G401 (cell line): ENCODE data around the gene DEPDC1B. TPM values are rescaled to one million over a fixed set of nuclear protein-coding genes. Genes with fewer than 3 reads are reported as not detected.
"Not testable (repeated sequence)": the region's sequence is repeated elsewhere in the genome, so short reads cannot be mapped to it uniquely, and the experiment has no call there.

ENCODE experiments used
- DNase-seq: peaks from one replicate; pipeline ENCODE4 v3.0.0-alpha.2; 2015; ENCODE audit warnings: low spot score
- in situ Hi-C: cut with HindIII; loops from 2 replicates; pipeline ENCODE4 v1.10.0; 2016; ENCODE audit warnings: low sequenced_read_pairs, mixed read lengths
- total RNA-seq: library from RNA; depleted of rRNA; stranded (reverse); fragments of >200 nt; shearing (Covaris generic); gene quantifications from 2 replicates; pipeline ENCODE4 v1.2.3, GENCODE V29; 2014

DEPDC1B gene
- total RNA-seq, 1 experiment from 2014 or later = 223 TPM

DNA sequence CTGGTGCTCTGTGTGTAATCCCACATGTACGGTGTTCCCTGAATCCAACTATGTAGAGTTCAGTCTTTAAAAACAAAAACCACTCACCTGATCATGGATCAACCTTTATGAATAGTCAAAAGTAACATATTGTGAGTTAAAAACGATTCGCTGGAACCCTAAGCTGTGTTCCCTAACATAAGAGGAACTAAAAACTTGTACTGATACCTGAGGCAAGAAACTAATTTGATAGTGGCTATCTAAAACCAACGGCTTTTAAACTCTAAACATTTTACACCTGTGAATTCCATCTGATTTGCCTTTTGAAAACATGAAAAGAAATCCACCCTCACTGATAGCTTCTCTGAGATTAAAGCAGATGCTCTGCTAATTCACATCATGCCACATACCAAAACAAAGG lies 101.5 kb downstream of the DEPDC1B start:
- no peak for DNase-seq
- in situ Hi-C loops = no loop called here

DNA sequence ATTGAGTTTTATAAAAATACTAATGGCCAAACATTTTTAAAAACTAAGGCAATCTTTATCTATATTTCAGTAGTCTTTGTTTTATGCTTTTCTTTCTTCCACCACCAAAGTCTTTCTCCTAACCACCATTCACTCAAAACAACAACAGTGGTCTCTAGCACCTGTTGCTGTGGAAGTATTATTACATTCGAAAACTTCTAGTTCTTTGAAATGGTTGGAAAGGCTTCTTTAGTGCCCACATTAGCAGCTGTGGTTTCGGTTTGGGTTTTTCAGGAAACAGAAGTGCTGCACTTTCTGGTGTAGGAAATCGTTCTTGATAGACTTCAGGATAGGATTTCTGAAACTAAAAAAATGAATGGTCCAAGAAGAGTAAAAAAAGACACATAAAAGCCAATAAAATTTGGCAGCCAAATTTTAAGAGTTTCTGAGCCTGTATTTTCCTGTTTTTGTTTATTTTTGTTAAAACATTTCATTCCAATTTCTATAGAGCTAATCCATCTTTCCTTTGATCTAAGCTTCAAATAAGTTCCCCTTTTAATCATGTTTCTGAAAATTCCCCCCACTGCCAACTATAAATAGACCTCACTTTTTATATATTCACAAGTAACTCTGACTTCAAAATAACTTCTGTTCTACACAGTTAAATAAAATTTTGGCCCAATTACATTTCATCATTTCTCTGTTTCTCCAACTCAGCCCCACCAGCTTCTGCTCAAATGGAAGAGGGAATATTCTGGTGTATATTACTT lies 102.2 kb downstream of the DEPDC1B start:
- DNase-seq = no peak
- in situ Hi-C loops = no loop called here

DNA sequence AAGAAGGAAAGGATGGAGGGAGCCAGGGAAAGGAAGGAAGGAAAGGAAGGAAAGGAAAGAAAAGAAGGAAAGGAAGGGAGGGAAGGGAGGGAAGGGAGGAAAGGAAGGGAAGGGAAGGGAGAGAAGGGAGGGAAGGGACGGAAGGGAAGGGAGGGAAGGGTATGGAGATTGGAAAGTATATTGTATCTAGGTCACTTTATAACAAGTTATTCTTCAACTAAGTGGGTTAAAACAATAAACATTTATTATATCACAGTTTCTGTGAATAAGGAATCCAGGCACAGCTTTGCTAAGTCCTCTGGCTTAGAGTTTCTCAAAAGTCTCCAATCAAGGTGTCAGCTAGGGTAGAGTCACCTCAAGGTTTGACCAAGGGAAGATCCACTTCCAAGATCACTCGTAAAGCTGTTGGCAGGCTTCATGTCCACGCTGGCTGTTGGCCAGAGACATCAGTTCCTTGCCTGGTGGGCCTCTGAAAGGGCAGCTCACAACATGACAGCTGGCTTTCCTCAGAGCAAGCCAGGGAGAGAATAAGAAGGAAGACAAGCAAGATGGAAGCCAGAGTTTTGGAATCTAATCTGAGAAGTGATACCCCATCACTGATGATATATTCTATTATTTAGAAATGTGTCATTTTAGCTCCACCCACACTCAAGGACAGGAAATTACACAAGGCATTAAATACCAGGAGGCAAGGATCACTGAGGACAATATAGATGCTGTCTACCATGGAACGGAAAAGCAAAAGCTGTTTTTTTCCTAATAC lies 105.1 kb downstream of the DEPDC1B start:
- in situ Hi-C loops = no loop called here
- DNase-seq = no peak

DNA sequence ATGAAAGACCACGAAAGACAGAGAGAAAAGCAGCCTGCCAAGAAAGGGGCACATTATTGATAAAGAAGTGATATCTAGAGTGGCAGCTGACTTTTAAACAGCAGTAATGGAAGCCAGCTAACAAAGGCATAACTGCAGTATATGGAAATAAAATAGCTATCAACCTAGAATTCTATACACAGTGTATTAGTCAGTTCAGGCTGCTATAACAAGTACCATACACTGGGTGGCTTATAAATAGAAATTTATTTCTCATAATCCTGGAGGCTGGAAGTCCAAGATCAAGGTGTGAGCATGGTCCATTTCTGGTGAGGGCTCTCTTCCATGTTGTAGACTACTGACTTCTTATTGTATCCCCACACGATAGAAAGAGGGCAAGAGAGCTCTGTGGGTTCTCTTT lies 109.8 kb downstream of the DEPDC1B start:
- in situ Hi-C loops = no loop called here
- DNase-seq = no peak

DNA sequence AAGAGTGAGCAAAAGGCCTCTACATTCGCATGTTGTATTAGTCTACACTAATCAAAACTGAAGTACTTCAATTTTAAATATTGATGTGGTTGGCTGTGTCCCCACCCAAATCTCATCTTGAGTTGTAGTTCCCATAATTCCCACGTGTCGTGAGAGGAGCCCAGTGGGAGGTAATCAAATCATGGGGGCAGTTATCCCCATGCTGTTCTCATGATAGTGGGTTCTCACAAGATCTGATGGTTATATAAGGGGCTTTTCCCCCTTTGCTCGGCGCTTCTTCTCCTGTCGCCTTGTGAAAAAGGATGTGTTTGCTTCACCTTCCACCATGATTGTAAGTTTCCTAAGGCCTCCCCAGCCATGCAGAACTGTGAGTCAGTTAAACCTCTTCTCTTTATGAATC lies 112.7 kb downstream of the DEPDC1B start:
- in situ Hi-C loops, DNase-seq: not testable (repeated sequence)

DNA sequence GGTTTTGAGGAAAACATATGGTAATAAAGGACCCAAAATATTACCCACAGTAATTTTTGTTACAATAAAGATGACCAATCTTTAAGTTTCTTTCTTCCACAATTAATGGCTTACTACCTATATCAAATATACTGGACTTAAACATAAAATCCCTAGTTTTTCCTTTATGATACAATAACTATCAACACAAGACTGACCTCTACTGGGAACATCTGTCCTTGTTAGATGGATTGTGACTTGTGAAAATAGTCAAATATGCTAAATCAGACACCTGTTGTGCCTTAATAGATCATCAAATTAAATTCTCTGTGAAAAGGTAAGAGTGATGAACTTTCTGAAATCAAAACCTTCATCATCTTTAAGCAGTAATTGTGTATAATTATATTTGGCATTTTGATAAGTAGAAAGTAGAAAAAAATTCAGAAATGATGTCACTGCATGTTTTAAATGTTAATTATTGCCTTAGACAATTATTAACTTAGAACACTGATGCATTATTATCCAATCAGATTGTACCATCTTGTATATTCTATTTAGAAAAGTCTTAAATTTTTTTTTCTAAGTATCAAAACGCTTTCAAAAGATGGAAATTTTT lies 113.6 kb downstream of the DEPDC1B start:
- no peak for DNase-seq
- in situ Hi-C loops = no loop called here

DNA sequence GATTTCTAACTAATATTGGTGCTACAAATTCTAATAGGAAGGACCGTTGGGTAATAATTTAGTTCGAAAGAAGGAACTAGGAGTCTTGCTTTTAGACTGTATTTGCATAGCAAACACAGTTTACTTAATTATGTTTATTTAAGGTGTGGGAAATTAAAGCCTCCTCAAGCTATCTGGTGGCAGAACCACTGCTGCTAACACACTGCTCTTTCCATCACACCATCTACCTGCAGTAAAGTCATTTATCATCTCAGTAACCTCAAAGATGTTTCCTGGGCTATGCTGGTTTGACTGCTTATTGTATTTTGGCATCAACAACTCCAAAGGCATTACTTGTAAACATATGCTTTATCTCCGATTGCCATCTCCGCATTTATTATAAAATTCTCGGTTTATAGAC lies 114.3 kb downstream of the DEPDC1B start:
- in situ Hi-C loops = no loop called here

DNA sequence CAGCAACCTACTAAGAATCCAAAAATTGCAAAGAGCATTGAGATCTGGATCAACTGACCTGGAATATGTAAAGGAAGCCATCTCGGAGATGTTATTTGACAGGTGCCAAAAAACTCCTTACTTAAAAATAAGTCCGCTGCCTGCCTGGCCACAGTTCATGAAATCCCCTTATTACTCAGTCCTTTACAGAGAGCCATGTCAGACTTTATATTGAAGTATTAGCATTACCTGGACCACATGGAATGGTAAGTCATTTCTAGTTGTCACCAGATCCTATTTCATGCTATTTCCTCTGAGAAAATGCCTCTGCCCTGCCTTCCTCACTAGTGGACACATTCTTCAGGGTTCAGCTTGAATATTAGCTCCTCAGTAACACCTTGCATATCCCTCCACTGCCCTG lies 115.7 kb downstream of the DEPDC1B start:
- DNase-seq = no peak
- in situ Hi-C loops = no loop called here

More for the DNA sequence above, 114.3 kb downstream of the DEPDC1B start:
- no peak for DNase-seq

DNA sequence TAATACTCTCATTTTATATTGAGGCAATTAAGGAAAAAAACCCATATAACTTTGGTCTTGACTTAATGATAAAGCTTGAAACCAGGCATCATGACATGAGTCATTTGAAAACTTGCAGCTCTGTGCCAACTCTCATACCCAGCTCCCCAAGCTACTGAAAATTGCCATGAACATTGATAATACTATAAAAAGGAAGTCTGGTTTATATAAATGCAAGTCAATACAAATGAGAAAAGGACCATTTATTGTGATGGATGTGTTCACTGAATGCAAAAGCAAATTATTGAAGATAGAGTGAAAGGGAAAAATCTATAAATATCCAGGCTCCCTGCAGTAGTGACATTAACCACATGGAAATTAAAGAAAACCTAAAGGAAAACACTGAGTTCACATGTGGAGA lies 116.3 kb downstream of the DEPDC1B start:
- DNase-seq = no peak
- in situ Hi-C loops = no loop called here

DNA sequence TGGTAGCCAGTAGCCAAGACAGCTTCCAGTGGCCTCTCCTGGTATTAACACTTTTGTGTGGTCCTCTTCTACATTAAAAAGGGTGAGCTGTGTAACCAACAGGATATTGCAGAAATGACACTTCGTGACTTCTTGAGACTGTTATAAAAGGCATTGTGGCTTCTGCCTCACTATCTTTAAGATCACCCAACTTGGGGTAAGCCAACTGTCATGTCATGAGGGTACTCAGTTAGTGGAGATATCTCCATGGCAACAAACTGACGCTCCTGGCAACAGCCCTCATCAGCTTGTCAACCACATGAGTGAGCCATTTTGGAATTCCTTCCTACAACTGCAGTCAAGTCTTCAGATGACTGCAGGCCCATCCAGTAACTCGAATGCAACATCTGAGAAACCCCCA lies 121.7 kb downstream of the DEPDC1B start:
- in situ Hi-C loops = no loop called here
- no peak for DNase-seq

DNA sequence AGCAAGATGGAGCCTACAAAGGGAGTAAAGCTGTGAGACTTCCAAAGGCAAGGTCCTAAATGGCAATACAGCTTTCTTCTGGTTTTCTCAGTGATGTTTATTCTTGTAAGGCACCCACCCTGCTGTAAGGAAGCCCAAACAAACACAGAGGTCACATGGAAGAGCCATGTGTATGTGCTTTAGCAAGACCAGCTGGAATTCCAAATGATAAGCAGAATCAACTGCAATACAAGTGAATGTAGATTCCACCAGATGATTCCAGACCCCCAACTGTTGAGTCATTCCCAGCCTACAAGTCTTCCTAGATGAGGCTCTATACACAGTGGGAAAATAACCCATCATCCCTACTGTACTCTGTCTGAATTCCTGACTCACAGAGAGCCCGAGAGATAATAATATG lies 122.8 kb downstream of the DEPDC1B start:
- DNase-seq = no peak
- in situ Hi-C loops = no loop called here

DNA sequence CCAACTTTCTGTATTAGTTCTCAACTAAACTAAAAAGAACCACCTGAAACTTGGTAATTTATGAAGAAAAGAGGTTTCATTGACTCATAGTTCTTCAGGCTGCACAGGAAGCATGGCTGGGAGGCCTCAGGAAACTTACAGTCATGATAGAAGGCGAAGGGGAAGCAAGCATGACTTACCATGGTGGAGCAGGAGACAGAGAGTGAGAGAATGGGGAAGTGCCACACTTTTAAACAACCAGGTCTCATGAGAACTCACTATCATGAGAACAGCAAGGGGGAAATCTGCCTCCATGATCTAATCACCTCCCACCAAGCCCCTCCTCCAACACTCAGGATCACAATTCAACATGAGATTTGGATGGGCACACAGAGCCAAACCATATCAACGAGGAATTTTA lies 123.5 kb downstream of the DEPDC1B start:
- no peak for DNase-seq
- in situ Hi-C loops = no loop called here

DNA sequence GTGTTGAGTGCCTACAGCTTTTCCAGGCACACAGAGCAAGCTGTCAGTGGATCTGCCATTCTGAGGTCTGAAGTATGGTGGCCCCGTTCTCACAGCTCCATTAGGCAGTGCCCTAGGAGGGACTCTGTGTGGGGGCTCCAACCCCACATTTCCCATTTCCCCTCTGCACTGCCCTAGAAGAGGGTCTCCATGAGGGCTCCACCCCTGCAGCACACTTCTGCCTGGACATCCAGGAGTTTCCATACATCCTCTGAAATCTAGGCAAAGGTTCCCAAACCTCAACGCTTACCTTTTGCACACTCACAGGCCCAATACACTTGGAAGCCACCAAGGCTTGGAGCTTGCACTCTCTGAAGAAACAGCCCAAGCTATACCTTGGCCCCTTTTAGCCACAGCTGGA lies 131.3 kb downstream of the DEPDC1B start:
- DNase-seq = no peak
- in situ Hi-C loops = no loop called here

DNA sequence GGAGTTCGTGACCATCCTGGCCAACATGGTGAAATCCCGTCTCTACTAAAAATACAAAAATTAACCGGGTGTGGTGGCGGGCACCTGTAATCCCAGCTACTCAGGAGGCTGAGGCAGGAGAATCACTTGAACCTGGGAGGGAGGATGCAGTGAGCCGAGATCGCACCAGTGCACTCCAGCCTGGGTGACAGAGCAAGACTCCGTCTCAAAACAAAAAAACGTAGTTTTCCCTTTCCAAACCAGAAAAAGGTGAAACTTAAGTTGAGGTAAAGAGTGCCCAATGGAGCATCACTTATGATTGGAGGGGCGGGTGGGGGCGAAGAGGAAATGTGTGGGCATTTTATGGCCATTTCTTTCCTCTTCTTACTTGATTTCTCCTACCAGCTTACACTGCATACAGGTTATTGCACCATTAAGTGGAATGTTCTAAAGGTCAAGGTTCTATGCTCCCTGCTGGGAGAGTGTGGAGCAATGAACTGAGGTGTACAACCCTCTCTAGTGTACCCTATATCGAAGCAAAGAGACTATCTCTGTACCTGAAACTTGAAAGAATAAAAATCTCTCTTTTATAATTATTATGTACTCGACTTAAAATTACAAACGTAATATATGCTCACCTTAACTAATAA lies 136.2 kb downstream of the DEPDC1B start:
- in situ Hi-C loops = no loop called here

DNA sequence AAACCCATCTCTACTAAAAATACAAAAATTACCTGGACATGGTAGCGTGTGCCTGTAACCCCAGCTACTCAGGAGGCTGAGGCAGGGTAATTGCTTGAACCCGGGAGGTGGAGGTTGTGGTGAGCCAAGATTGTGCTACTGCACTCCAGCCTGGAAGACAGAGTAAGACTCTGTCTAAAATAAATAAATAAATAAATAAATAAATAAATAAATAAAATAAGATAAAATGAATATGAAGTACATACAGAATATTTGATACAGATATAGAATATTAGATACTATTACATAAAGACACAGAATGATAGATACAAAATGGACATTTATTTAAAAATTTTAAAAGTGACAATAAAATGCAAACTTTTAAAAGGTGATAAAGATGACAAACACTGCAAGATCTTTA lies 146.7 kb downstream of the DEPDC1B start:
- in situ Hi-C loops, DNase-seq: not testable (repeated sequence)

More for the DNA sequence above, 136.2 kb downstream of the DEPDC1B start:
- DNase-seq = no peak

DNA sequence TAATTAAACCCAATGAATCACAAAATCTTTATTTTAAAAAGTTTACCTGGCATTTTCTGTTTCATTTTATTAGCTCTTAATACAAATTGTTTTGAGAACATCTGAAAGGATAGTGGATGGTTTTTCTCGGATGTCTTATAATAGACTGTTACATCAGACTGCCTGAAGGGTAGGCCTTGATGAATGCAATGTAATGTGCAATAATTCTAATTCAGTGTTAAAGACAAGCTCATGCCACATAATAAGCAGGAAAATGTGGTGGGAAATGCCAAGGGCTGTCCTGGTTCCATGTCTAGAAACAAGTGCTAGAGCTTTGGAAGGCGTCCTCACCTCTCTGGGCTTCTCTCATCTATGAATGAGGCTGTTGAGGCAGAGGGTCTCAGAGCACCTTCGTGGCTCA lies 148.1 kb downstream of the DEPDC1B start:
- DNase-seq = no peak
- in situ Hi-C loops = no loop called here

DNA sequence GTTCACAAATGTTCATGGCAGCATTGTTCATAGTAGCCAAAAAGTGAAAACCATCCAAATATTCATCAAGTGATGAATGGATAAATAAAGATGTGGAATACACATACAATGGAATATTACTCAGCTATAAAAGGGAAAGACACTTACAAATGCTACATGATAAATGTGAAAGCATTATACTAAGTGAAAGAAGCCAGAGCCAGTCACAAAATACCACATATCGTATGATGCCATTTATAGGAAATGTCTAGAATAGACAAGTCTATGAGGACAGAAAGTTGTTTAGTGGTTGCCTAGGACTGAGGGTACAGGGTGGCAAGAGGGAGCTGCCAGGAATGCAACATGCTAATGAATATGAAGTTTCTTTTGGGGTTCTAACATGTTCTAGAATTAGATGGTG lies 148.7 kb downstream of the DEPDC1B start:
- no peak for DNase-seq
- in situ Hi-C loops = no loop called here

DNA sequence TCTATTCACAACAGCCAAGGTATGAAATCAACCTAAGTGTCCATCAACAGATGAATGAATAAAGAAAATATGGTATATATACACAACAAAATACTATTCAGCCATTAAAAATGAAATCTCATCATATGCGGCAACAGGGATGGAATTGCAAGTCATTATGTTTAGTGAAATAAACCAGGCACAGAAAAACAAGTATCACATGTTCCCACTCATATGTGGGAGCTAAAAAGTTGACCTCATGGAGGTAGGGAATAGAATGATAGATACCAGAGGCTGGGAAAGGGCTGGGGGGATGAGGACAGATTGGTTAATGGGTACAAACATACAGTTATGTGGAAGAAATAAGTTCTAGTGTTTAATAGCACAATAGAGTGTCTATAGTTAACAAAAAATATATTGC lies 149.7 kb downstream of the DEPDC1B start:
- DNase-seq = no peak
- in situ Hi-C loops = no loop called here

DNA sequence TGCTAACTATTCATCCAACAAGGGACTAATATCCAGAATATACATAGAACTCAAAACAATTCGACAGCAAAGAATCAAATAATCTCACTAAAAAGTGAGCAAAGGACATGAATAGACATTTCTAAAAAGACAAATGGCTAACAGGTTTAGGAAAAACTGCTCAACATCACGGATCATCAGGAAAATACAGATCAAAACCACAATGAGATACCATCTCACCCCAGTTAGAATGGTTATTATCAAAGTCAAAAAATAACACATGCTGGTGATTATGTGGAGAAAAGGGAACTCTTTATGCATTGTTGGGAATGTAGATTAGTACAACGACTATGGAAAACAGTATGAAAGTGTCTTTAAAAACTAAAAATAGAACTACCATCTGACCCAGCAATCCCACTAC lies 150.1 kb downstream of the DEPDC1B start:
- in situ Hi-C loops = no loop called here

More for the DNA sequence above, 150.1 kb downstream of the DEPDC1B start:
- no peak for DNase-seq
